Ishikawa (cell line): Measurements from ENCODE around the gene COX18.

Experiments
- CEBPB ChIP-seq: IDR thresholded peaks from 2 replicates; pipeline ENCODE4 v1.6.1; 2012
- CREB1 ChIP-seq: IDR thresholded peaks from 2 replicates; pipeline ENCODE4 v1.6.1; 2012; ENCODE audit warnings: low read depth
- EGR1 ChIP-seq: IDR thresholded peaks from 2 replicates; pipeline ENCODE4 v1.6.1; 2012
- EP300 ChIP-seq: IDR thresholded peaks from 2 replicates; pipeline ENCODE4 v1.6.1; 2012; ENCODE audit warnings: borderline replicate concordance
- NFIC ChIP-seq: IDR thresholded peaks from 2 replicates; pipeline ENCODE4 v1.6.1; 2012
- ZBTB7A ChIP-seq: IDR thresholded peaks from 2 replicates; pipeline ENCODE4 v1.6.1; 2012; ENCODE audit warnings: low read depth
- TF ChIP-seq, protein P1 (sequence below): IDR thresholded peaks from 2 replicates; pipeline ENCODE4 v1.6.1; 2012; ENCODE audit warnings: low read depth, mild to moderate bottlenecking
- TF ChIP-seq, protein P2 (sequence below): IDR thresholded peaks from 2 replicates; pipeline ENCODE4 v1.6.1; 2012
- TF ChIP-seq, protein P3 (sequence below): IDR thresholded peaks from 2 replicates; pipeline ENCODE4 v1.6.1; 2012

DNA sequence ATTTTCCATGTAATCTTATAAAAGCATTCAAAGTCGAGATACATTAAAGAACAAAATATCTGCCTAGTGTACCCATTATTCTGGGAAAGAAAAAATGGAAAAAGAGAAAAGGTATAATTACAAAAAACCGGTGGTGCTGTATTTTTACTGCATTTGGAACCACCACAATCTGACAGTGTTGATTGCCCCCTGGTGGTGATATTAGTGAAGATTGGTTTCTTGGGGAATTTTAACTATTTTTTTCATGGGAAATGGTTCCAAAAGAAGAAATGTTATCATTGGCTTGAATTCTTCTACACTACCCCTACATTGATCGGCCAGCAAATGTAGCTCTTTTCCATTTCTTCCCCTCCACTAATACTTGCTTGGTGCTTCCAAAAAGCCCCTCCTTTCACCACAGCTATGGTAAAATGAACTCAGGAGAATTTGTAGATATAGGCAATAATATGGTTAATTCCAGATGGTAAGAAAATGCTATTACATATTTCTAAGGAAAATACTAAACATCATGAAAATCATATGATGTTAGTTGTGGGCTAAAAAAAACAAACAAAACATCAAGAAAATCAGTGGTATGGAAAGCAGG is 50.0 kb downstream of the COX18 start:
- TF ChIP-seq, protein P1, sequence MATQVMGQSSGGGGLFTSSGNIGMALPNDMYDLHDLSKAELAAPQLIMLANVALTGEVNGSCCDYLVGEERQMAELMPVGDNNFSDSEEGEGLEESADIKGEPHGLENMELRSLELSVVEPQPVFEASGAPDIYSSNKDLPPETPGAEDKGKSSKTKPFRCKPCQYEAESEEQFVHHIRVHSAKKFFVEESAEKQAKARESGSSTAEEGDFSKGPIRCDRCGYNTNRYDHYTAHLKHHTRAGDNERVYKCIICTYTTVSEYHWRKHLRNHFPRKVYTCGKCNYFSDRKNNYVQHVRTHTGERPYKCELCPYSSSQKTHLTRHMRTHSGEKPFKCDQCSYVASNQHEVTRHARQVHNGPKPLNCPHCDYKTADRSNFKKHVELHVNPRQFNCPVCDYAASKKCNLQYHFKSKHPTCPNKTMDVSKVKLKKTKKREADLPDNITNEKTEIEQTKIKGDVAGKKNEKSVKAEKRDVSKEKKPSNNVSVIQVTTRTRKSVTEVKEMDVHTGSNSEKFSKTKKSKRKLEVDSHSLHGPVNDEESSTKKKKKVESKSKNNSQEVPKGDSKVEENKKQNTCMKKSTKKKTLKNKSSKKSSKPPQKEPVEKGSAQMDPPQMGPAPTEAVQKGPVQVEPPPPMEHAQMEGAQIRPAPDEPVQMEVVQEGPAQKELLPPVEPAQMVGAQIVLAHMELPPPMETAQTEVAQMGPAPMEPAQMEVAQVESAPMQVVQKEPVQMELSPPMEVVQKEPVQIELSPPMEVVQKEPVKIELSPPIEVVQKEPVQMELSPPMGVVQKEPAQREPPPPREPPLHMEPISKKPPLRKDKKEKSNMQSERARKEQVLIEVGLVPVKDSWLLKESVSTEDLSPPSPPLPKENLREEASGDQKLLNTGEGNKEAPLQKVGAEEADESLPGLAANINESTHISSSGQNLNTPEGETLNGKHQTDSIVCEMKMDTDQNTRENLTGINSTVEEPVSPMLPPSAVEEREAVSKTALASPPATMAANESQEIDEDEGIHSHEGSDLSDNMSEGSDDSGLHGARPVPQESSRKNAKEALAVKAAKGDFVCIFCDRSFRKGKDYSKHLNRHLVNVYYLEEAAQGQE = no peak
- TF ChIP-seq CEBPB (no peak), EP300 (no peak), EGR1 (no peak), ZBTB7A (no peak), NFIC (no peak), CREB1 (no peak)
- TF ChIP-seq, protein P2, sequence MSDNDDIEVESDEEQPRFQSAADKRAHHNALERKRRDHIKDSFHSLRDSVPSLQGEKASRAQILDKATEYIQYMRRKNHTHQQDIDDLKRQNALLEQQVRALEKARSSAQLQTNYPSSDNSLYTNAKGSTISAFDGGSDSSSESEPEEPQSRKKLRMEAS = no peak
- TF ChIP-seq, protein P3, sequence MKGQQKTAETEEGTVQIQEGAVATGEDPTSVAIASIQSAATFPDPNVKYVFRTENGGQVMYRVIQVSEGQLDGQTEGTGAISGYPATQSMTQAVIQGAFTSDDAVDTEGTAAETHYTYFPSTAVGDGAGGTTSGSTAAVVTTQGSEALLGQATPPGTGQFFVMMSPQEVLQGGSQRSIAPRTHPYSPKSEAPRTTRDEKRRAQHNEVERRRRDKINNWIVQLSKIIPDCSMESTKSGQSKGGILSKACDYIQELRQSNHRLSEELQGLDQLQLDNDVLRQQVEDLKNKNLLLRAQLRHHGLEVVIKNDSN = no peak
